ENCODE results near the gene NDUFB6.
A peak's percentile ranks its signal among the peaks of the same experiment; 100 is the strongest.

Gene NDUFB6

GRCh38 chr9:32596936-32597335 is 24.0 kb upstream of the NDUFB6 start:
- Histone ChIP-seq H3K36me3 (ENCODE audit: low read depth) (no peaks in the 10 kb centered on the region), H3K27ac (ENCODE audit: poor library complexity, severe bottlenecking) (no peak overlapping the region), H3K4me1 (ENCODE audit: insufficient read depth, poor library complexity, severe bottlenecking) (no peaks in the 10 kb centered on the region), H3K4me3 (ENCODE audit: severe bottlenecking) (no peak overlapping the region), H3K9me3 (ENCODE audit: severe bottlenecking) (no peaks in the 10 kb centered on the region), H3K27me3 (ENCODE audit: insufficient read depth, poor library complexity, severe bottlenecking) (no peaks in the 10 kb centered on the region)
- ATAC-seq (ENCODE audit: low read depth): no peak
- TF ChIP-seq CTCF (IDR thresholded peaks at IDR 0.05; ENCODE audit: poor library complexity, severe bottlenecking): no peak
- no peak for DNase-seq (ENCODE audit: low spot score)

- no peak for DNase-seq (ENCODE audit: low spot score)
- Histone ChIP-seq H3K27me3 (ENCODE audit: insufficient read depth, poor library complexity, severe bottlenecking) (no peaks in the 10 kb centered on the region), H3K4me1 (ENCODE audit: insufficient read depth, poor library complexity, severe bottlenecking) (peaks cover 2% of the 10 kb centered on the region), H3K9me3 (ENCODE audit: severe bottlenecking) (no peaks in the 10 kb centered on the region), H3K36me3 (ENCODE audit: low read depth) (no peaks in the 10 kb centered on the region), H3K4me3 (ENCODE audit: severe bottlenecking) (no peak overlapping the region), H3K27ac (ENCODE audit: poor library complexity, severe bottlenecking) (no peak overlapping the region)
- TF ChIP-seq CTCF (IDR thresholded peaks at IDR 0.05; ENCODE audit: poor library complexity, severe bottlenecking): no peak
- no peak for ATAC-seq (ENCODE audit: low read depth)
These were observed 23.3 kb upstream of the NDUFB6 start for GRCh38 chr9:32596096-32596865.

GRCh38 chr9:32590898-32591297 is 17.9 kb upstream of the NDUFB6 start:
- Histone ChIP-seq H3K4me1 (ENCODE audit: insufficient read depth, poor library complexity, severe bottlenecking) (peaks cover 11% of the 10 kb centered on the region), H3K27me3 (ENCODE audit: insufficient read depth, poor library complexity, severe bottlenecking) (no peaks in the 10 kb centered on the region), H3K9me3 (ENCODE audit: severe bottlenecking) (no peaks in the 10 kb centered on the region), H3K4me3 (ENCODE audit: severe bottlenecking) (no peak overlapping the region), H3K27ac (ENCODE audit: poor library complexity, severe bottlenecking) (no peak overlapping the region), H3K36me3 (ENCODE audit: low read depth) (no peaks in the 10 kb centered on the region)
- DNase-seq (ENCODE audit: low spot score): no peak
- TF ChIP-seq CTCF (IDR thresholded peaks at IDR 0.05; ENCODE audit: poor library complexity, severe bottlenecking): no peak
- ATAC-seq (ENCODE audit: low read depth): peak; percentile 99

GRCh38 chr9:32590476-32590875 is 17.5 kb upstream of the NDUFB6 start:
- ATAC-seq (ENCODE audit: low read depth): no peak
- no peak overlapping the region for H3K27ac ChIP-seq (ENCODE audit: poor library complexity, severe bottlenecking)
- no peak for TF ChIP-seq CTCF (IDR thresholded peaks at IDR 0.05; ENCODE audit: poor library complexity, severe bottlenecking)

GRCh38 chr9:32589083-32589723 is 16.2 kb upstream of the NDUFB6 start:
- no peak for DNase-seq (ENCODE audit: low spot score)
- H3K36me3 ChIP-seq (ENCODE audit: low read depth): no peaks in the 10 kb centered on the region
- H3K27ac ChIP-seq (ENCODE audit: poor library complexity, severe bottlenecking): no peak overlapping the region
- no peak overlapping the region for H3K4me3 ChIP-seq (ENCODE audit: severe bottlenecking)
- ATAC-seq (ENCODE audit: low read depth): peak; percentile 73; the same call in 2 of the 3 replicates
- no peaks in the 10 kb centered on the region for H3K9me3 ChIP-seq (ENCODE audit: severe bottlenecking)
- no peaks in the 10 kb centered on the region for H3K27me3 ChIP-seq (ENCODE audit: insufficient read depth, poor library complexity, severe bottlenecking)
- H3K4me1 ChIP-seq (ENCODE audit: insufficient read depth, poor library complexity, severe bottlenecking): peaks cover 11% of the 10 kb centered on the region
- TF ChIP-seq CTCF (IDR thresholded peaks at IDR 0.05; ENCODE audit: poor library complexity, severe bottlenecking): peak; percentile 80

More at GRCh38 chr9:32590476-32590875, 17.5 kb upstream of the NDUFB6 start:
- peaks cover 11% of the 10 kb centered on the region for H3K4me1 ChIP-seq (ENCODE audit: insufficient read depth, poor library complexity, severe bottlenecking)
- no peaks in the 10 kb centered on the region for H3K27me3 ChIP-seq (ENCODE audit: insufficient read depth, poor library complexity, severe bottlenecking)
- DNase-seq (ENCODE audit: low spot score): no peak
- H3K36me3 ChIP-seq (ENCODE audit: low read depth): no peaks in the 10 kb centered on the region
- no peaks in the 10 kb centered on the region for H3K9me3 ChIP-seq (ENCODE audit: severe bottlenecking)
- H3K4me3 ChIP-seq (ENCODE audit: severe bottlenecking): no peak overlapping the region
